Adrenal gland (tissue), 5 donors: Measurements from ENCODE around the gene PHC1.

ENCODE experiments used
- POLR2A ChIP-seq, 2 donors: fragments of 450-650 bp; IDR thresholded peaks; one replicate each; pipeline ENCODE4 v1.6.1; 2017; ENCODE audit warnings: antibody characterized with exemption in 2 of 2, mild to moderate bottlenecking in 2 of 2, moderate library complexity in 1 of 2
- TF ChIP-seq, protein P1 (sequence below), 6 experiments: fragments of 450-650 bp in 4 of 6; fragments of 200-600 bp in 2 of 6; sonication (generic) in 1 of 6; IDR thresholded peaks; 1 replicate in 5 of 6; 2 replicates in 1 of 6; pipeline versions ENCODE4 v1.5.1 to v1.8.0; 2016 to 2021; ENCODE audit warnings: antibody characterized with exemption in 6 of 6, mild to moderate bottlenecking in 2 of 6, moderate library complexity in 1 of 6
- donor health status: DM: no; HTN: no; CAD: no.

DNA sequence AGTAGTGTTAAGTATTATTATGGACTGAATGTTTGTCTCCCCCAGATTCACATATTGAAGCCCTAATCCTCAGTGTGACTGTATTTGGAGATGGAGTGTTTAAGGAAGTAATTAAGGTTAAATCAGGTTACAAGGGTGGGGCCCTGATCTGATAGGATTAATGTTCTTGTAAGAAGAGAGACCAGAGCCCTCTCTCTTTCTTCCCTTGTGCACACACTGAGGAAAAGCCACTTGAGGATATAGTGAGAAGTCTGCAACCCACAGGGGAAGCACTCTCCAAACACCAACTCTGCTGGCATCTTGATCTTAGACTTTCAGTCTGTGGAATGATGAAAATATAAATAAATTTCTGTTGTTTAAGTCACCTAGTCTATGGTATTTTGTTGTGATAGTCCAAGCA is 72.9 kb downstream of the PHC1 start:
- TF ChIP-seq, protein P1, sequence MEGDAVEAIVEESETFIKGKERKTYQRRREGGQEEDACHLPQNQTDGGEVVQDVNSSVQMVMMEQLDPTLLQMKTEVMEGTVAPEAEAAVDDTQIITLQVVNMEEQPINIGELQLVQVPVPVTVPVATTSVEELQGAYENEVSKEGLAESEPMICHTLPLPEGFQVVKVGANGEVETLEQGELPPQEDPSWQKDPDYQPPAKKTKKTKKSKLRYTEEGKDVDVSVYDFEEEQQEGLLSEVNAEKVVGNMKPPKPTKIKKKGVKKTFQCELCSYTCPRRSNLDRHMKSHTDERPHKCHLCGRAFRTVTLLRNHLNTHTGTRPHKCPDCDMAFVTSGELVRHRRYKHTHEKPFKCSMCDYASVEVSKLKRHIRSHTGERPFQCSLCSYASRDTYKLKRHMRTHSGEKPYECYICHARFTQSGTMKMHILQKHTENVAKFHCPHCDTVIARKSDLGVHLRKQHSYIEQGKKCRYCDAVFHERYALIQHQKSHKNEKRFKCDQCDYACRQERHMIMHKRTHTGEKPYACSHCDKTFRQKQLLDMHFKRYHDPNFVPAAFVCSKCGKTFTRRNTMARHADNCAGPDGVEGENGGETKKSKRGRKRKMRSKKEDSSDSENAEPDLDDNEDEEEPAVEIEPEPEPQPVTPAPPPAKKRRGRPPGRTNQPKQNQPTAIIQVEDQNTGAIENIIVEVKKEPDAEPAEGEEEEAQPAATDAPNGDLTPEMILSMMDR (IDR thresholded peaks at IDR 0.05) = no peak
- TF ChIP-seq POLR2A (IDR thresholded peaks at IDR 0.05) = no peak
